NB4 (cell line): ENCODE measurements around the gene CHMP1B.

Experiments used
- DNase-seq: peaks from one replicate; pipeline ENCODE4 v3.0.0; 2010; ENCODE audit warnings: low read depth
- H3K4me3 ChIP-seq: one replicate; pipeline ENCODE4 v1.5.1; 2011; ENCODE audit warnings: mild to moderate bottlenecking, low read depth, low read length, moderate library complexity
- CTCF ChIP-seq: IDR thresholded peaks from one replicate; pipeline ENCODE4 v1.5.1; 2012; ENCODE audit warnings: low read depth, low read length
- MAX ChIP-seq: IDR thresholded peaks from 2 replicates; pipeline ENCODE4 v1.6.1; 2011; ENCODE audit warnings: low read depth, low read length
- MYC ChIP-seq: IDR thresholded peaks from 2 replicates; pipeline ENCODE4 v1.6.1; 2011; ENCODE audit warnings: low read depth, low read length
- POLR2A ChIP-seq: IDR thresholded peaks from 2 replicates; pipeline ENCODE4 v1.6.1; 2011; ENCODE audit warnings: mild to moderate bottlenecking; ENCODE audit not compliant: insufficient read length; ENCODE audit errors: extremely low read depth

The CHMP1B gene

GRCh38 chr18:11901826-11902438, 50.7 kb downstream of the CHMP1B start:
- no peak for DNase-seq
- TF ChIP-seq MAX (no peak), POLR2A (no peak), CTCF (no peak), MYC (no peak)

DNA sequence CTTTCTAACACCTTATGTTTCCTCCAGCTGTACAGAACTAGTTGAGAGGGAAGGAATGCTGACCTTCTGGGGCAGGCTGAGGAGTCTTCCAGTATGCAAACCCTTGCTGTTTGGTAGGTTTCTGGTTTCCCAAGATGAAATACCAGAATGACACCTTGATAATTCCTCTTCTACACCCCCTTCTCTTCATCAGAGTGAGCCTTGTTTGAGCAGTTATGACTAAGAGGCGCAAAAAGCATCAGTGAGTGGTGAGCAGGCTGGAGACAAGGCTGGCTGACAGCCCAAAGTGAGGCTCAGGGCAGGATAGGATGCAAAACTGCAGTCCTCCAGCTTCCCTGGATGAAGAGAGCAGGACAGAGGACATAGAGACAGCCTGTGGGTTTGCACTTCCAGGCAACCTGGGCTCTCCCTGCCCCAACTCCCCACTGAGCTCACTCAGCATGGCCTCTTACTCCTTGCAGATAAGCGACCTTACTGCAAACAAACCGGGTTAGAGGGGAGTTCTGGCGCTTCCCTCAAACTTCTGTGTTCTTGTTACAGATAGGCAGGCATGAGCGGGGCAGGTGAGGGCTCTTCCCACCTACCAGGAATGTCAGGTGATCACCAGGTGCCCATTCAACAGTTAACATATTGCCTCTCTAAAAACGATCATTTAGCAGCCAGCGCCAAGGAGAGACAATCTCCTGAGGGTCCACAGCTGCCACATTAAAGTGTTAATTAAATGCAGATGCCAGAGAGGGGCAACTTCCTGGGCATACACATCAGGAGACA, 51.5 kb downstream of the CHMP1B start:
- TF ChIP-seq POLR2A: no peak
- no peak for TF ChIP-seq MYC
- TF ChIP-seq MAX: no peak
- TF ChIP-seq CTCF: no peak
- no peak overlapping the region for H3K4me3 ChIP-seq
- no peak for DNase-seq

More at GRCh38 chr18:11901826-11902438, 50.7 kb downstream of the CHMP1B start:
- no peak overlapping the region for H3K4me3 ChIP-seq
